SU-DHL-6 (cell line): Measurements from ENCODE around the gene ITGAV.

Experiments used
- H2AFZ ChIP-seq: fragments of 200-600 bp; sonication (generic); 2 replicates; pipeline ENCODE4 v1.6.1; 2014; ENCODE audit warnings: low read depth, mild to moderate bottlenecking, moderate library complexity, mixed read lengths, antibody characterized with exemption, low read length; ENCODE audit not compliant: severe bottlenecking
- H3F3A ChIP-seq: fragments of 200-600 bp; shearing (Covaris generic); 2 replicates; pipeline ENCODE4 v1.6.0; 2016; ENCODE audit warnings: antibody characterized with exemption, mild to moderate bottlenecking; ENCODE audit not compliant: insufficient read depth
- H3K27ac ChIP-seq: fragments of 200-600 bp; sonication (generic); 2 replicates; pipeline ENCODE4 v1.5.1; 2016; ENCODE audit warnings: low read depth, mild to moderate bottlenecking, low read length, moderate library complexity, mixed read lengths
- H3K27me3 ChIP-seq: fragments of 200-600 bp; sonication (generic), shearing (Covaris generic); 2 replicates; pipeline ENCODE4 v1.6.0; 2014; ENCODE audit warnings: mild to moderate bottlenecking, low read length
- H3K36me3 ChIP-seq: fragments of 200-600 bp; sonication (generic); 2 replicates; pipeline ENCODE4 v1.6.1; 2014; ENCODE audit warnings: mild to moderate bottlenecking, low read length, mixed read lengths
- H3K4me2 ChIP-seq: fragments of 300-600, 200-600 bp; shearing (Covaris generic), sonication (generic); 2 replicates; pipeline ENCODE4 v1.6.0; 2014; ENCODE audit warnings: low read length, low read depth, mild to moderate bottlenecking; ENCODE audit not compliant: poor library complexity, severe bottlenecking
- H3K4me3 ChIP-seq: fragments of 200-600 bp; sonication (generic); 2 replicates; pipeline ENCODE4 v1.5.1; 2014; ENCODE audit warnings: antibody characterized with exemption, low read length, mild to moderate bottlenecking, mixed read lengths; ENCODE audit not compliant: insufficient read depth, poor library complexity, severe bottlenecking
- H3K79me2 ChIP-seq: fragments of 200-600 bp; sonication (generic); 2 replicates; pipeline ENCODE4 v1.6.1; 2014; ENCODE audit warnings: mild to moderate bottlenecking, low read length, moderate library complexity; ENCODE audit not compliant: insufficient read depth
- H3K9ac ChIP-seq: fragments of 200-600 bp; sonication (generic); 2 replicates; pipeline ENCODE4 v1.7.0; 2014; ENCODE audit warnings: mild to moderate bottlenecking, low read length
- H3K9me2 ChIP-seq: fragments of 200-600 bp; sonication (generic); replicated peaks from 2 replicates; pipeline ENCODE4 v1.6.1; 2014; ENCODE audit warnings: low read length; ENCODE audit not compliant: insufficient read depth
- H3K9me3 ChIP-seq: fragments of 200-600 bp; sonication (generic); 2 replicates; pipeline ENCODE4 v1.6.1; 2014; ENCODE audit warnings: low read length, mixed read lengths; ENCODE audit not compliant: insufficient read depth
- H4K20me1 ChIP-seq: fragments of 200-600 bp; sonication (generic); 2 replicates; pipeline ENCODE4 v1.6.1; 2014; ENCODE audit warnings: low read depth, mild to moderate bottlenecking, antibody characterized with exemption, low read length, moderate library complexity, mixed read lengths
- EZH2phosphoT487 ChIP-seq: fragments of 200-600 bp; sonication (generic), shearing (Covaris generic); conservative IDR thresholded peaks from 2 replicates; pipeline ENCODE4 v1.6.1; 2018; ENCODE audit warnings: mild to moderate bottlenecking, antibody characterized with exemption, low read length, moderate library complexity, mixed read lengths
- TF ChIP-seq, protein P1 (sequence below): fragments of 200-600 bp; sonication (generic); IDR thresholded peaks from one replicate; pipeline ENCODE4 v1.5.1; 2017; ENCODE audit warnings: antibody characterized with exemption, mild to moderate bottlenecking, low read length, moderate library complexity; ENCODE audit not compliant: insufficient read depth, poor library complexity, severe bottlenecking

The ITGAV gene

DNA sequence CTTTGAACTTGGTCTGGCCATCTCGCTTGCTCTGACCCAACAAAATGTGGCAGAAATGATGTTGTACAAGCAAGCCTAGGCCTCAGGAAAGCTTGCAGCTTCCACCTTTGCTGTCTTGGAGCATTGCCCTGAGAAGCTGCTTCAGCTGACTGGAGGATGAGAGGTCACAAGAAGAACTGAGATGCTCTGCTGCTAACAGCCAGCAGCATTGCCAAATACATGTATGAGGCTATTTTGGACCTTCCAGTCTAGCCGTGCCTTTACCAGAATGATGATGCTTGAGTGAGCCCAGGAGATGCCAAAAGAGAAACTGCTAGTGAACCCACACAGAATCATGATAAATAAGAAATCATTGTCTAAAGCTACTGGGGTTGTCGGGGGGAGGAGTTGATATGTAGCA is 13.2 kb upstream of the ITGAV start:
- Histone ChIP-seq H3K27me3 (no peaks in the 10 kb centered on the region), H3K4me3 (no peak overlapping the region), H3K9me2 (no peaks in the 10 kb centered on the region), H3K79me2 (no peaks in the 10 kb centered on the region), H3K27ac (no peak overlapping the region), H3K9me3 (no peaks in the 10 kb centered on the region), H4K20me1 (no peaks in the 10 kb centered on the region), H3K4me2 (no peak overlapping the region), H3K36me3 (no peaks in the 10 kb centered on the region), H2AFZ (no peak overlapping the region), H3K9ac (no peak overlapping the region), H3F3A (no peaks in the 10 kb centered on the region)
- TF ChIP-seq, protein P1, sequence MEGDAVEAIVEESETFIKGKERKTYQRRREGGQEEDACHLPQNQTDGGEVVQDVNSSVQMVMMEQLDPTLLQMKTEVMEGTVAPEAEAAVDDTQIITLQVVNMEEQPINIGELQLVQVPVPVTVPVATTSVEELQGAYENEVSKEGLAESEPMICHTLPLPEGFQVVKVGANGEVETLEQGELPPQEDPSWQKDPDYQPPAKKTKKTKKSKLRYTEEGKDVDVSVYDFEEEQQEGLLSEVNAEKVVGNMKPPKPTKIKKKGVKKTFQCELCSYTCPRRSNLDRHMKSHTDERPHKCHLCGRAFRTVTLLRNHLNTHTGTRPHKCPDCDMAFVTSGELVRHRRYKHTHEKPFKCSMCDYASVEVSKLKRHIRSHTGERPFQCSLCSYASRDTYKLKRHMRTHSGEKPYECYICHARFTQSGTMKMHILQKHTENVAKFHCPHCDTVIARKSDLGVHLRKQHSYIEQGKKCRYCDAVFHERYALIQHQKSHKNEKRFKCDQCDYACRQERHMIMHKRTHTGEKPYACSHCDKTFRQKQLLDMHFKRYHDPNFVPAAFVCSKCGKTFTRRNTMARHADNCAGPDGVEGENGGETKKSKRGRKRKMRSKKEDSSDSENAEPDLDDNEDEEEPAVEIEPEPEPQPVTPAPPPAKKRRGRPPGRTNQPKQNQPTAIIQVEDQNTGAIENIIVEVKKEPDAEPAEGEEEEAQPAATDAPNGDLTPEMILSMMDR: no peak
- no peak for TF ChIP-seq EZH2phosphoT487

DNA sequence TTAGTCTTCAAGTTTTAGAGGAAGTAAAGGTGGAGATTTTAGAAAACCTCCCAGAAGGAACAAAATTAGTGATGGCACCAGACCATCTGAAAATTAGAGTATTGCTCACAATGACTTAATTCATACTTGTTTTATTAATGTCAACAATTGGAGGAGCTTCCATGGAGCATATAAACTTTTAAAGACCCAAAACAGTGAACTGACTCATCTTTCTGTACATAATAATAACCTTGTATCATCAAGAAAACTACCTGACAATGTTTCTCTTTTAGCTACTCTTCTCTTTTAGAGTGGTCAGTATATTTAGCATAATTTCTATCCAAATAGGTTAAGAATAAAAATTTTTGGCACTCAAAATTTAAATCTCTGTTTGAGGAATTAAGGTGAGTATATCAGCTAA is 7.2 kb upstream of the ITGAV start:
- Histone ChIP-seq H3K36me3 (no peaks in the 10 kb centered on the region), H3K4me3 (no peak overlapping the region), H4K20me1 (no peaks in the 10 kb centered on the region), H3K27ac (no peak overlapping the region), H3K79me2 (no peaks in the 10 kb centered on the region), H2AFZ (no peak overlapping the region), H3K9me3 (no peaks in the 10 kb centered on the region), H3F3A (no peaks in the 10 kb centered on the region), H3K27me3 (no peaks in the 10 kb centered on the region), H3K4me2 (no peak overlapping the region), H3K9ac (no peak overlapping the region), H3K9me2 (no peaks in the 10 kb centered on the region)
- no peak for TF ChIP-seq EZH2phosphoT487
- TF ChIP-seq, protein P1: no peak

DNA sequence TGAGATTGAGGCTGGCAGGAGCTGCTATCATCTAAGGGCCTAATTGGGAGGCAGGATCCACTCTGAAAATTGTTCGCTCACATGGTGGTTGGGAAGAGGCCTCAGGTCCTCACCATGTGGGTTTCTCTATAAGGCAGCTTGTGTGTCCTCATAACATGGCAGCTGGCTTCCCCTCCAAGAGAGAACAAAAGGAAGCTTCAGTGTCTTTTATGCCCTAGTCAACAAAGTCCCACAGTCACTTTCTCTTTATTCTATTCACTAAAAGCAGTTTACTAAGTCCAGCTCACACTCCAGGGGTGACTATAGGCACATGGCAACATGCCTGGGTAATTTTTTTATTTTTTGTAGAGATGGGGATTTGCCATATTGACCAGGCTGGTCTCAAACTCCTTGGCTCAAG is 5.8 kb upstream of the ITGAV start:
- Histone ChIP-seq H3K79me2 (no peaks in the 10 kb centered on the region), H3K9ac (no peak overlapping the region), H3K27me3 (no peaks in the 10 kb centered on the region), H3F3A (no peaks in the 10 kb centered on the region), H3K9me2 (no peaks in the 10 kb centered on the region), H2AFZ (no peak overlapping the region), H3K4me2 (no peak overlapping the region), H3K4me3 (no peak overlapping the region), H4K20me1 (no peaks in the 10 kb centered on the region), H3K9me3 (no peaks in the 10 kb centered on the region), H3K36me3 (no peaks in the 10 kb centered on the region), H3K27ac (no peak overlapping the region)
- TF ChIP-seq EZH2phosphoT487: no peak
- TF ChIP-seq, protein P1: no peak
